AG08395 (cell line): Measurements from ENCODE around the gene SRRM2.

Experiments used
- DNase-seq: peaks from one replicate; pipeline ENCODE4 v3.0.0; 2012; ENCODE audit warnings: mixed read lengths, low spot score

Gene SRRM2

DNA sequence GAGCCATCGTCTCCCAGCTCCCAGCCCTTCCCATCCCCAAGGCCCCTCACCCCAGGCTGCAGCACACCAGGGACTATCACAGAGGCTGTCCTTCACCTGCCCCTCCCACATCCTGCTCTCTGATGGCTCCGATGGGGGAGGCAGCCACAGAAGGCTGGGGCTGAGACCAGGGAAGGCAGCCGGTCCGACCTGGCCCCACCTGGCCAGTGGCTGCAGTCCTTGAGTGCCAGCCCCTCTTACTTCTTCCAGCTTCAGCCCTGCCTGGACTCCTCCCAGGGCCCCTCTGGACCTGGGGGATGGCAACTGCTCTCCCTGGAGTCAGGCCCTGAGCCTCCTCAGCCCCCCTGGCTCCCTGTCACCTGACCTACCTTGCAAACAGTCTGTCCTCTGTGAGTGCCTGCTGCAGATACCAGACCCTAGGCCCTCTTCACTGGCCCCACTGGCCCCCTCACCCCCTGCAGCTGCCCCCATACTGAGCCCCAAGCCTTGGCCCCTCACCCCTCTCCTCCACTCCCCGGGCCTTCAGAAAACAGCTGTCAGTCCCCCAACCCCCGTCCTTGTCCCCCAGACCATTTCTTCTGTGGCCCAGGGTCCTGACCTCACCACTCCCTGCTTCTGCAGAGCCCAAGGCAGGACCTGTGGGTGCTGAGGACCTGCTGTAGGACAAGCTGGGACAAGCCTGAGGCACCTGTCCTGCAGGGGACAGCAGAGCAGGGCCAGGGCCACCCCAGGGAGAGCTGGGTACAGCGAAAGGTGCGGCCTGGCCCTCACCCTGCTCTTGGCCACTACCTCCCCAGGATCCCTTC is 12.6 kb upstream of the SRRM2 start:
- DNase-seq = no peak

DNA sequence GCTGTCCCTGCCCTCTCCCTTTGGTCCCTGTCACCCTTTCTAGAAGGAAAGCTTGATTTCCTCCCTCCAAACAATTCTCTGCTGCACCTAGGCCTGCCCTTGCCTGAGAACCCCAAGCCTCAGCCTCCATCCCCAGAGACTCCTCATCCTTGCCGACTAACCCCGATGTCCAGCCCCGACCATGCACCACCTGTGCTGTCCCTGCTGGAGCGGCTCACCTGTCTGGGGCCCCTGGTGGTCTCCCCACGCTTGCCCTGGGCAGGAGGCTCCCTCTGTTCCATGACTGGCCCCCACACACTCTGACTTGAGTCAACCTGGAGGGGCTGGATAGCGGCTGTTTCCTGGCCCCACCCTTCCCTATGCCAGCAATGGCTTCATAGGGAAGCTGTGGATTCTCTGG is 12.0 kb upstream of the SRRM2 start:
- DNase-seq = no peak

DNA sequence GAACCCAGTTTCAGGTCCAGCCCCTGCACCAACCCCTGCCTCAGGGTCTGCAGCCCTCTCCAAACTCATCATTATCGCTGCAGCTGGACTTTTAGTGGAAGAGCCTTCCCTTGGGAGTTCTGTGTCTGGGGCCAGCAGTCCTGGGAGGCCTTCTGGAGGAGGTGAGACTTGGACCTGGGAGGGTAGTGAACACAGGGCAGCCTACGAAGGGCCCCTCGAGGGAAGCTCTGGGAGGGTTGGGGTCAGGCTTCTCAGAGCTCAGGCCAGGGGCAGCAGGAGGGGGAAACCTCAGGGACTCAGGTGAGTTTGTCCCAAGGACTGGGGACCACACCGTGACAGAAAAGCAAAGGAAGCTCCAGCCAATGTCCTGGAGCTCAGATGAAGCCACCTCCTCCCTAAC is 11.3 kb upstream of the SRRM2 start:
- DNase-seq = no peak

DNA sequence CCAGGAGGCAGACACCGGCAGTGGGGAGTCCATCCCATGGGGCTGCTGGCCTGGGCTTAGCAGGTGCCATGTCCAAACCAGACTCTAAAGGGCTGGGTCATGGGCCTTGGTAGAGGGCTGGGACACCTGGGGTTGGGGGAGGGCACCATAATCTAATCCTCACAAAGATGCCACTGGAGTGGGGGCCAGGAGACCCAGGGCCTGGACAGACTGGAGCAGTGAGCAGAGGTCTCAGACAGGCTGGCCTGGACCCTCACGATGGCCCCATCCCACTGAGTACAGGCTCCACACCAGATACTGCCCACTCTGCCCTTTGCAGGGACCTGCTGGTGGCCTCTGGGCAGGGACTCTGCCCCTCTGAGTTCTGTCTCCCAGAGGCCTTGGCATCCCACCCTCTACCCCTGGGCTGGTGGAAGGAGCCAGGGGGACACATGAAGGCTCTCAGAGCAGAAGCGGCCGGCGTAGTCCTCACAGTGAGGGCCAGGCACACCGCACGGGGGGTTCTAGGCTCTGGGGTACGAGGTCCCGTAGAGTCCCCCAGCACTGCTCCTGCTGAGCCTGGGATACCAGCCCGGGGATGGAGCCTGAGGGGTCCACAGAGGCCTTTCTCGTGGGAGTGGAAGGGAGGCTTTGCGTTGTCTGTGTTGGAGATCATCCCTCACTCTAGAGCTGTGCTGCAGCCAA is 10.0 kb upstream of the SRRM2 start:
- DNase-seq = no peak

DNA sequence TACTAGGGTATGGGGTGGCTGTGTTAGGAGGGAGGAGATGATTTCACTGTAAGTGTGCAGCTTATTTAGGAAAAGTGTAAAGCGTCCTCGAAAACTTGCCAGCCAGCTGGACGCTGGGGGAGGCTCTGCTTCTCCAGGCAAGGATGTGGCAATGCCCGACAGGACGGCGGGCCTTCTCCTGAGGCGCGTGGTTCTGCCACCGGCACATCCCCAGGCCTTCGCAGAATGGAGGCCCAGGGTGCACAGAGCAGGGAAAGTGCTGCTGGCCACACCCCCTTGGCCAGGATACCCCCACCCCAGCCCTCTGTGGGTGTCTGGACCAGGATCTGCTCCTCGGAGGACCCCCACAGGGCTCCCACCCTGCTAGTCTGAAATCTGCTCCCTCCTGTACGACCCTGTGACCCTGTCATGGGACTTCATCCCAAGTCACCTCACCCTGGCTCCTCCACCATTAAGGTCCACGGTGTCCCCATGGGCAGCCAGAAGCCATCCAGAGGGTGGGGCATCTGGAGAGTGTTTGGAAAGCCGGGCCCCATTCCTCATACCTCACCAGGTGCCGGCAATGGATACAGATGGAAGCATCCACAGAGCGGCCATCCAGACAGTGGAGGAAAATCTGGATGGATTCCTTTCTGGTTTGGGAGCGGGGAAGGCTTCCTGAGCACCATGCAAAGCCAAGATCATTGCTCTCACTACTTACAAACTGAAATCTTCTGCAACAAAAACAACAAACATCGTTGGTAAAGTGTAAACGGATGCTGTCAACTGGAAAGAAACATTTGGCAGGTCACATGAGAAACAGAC is 9.2 kb upstream of the SRRM2 start:
- no peak for DNase-seq

DNA sequence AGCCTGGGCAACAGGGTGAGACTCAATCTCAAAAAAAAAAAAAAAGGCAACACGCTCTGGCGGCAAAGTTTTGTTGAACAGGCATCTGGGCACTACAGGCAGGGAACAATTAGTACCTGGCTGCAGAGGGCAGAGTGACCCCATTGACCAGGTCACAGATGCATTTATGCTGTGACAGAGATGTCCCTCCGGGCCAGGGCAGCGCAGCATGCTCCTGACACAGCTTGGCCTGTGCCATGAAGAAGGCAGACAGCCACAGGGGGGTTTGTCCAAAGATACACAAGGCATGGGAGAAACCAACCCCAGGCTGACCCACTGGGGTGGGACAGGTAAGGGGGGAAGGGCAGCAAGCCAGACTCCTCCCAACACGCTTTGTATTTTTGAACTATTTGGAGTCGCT is 7.7 kb upstream of the SRRM2 start:
- no peak for DNase-seq

DNA sequence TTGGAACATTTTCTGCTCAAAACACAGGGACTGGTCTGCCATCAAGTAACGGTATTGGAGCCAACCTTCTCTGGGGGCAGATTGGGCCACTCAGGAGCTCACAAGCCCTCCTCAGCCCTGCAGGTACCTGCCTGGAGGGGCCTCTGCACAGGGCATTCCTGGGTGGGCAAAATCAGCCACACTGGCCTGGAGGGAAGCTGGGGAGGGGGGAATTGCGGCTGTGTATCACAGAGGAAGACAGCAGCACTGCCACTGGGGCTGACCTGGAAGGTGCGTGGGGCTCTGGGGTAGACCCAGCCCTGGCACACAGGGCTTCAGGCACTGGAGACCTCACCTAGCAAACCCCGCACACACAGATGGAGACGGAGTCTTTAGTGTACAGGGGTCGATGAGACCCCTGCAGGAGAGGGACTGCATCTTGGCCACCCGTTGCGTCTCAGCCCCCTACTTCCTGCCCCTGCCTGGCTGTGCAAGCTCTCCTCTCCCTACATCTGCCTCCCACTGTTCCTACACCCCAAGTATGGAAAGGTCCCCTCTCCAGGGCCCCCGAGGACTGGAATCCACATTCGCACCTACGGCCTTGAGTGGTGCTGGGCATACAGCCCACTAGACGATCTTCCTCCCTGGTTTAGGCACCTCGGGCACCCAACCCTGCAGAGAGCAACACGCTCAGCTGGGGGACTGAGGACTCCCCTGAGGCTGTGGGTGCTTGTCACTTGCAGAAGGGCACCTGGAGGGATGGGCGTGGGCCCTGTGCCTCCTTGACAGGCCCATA is 7.1 kb upstream of the SRRM2 start:
- no peak for DNase-seq

DNA sequence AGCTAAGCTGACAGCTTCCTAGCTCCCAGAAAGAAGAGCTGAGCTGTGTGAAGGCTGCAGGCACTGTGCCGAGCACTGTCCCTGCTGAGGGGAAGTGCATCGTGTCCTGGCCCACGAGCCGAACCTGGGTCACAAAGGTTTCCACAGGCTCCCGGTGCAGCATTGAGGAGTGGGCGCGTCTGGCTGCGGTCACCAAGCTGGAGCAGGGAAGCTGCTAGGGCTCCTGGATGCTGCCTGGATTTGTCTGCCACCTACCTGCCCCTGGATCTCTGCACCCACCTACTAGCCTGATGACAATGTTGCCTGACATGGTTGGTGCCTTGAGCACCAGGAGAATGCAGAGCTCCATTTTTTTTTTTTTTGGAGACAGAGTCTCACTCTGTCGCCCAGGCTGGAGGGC is 6.5 kb upstream of the SRRM2 start:
- no peak for DNase-seq

DNA sequence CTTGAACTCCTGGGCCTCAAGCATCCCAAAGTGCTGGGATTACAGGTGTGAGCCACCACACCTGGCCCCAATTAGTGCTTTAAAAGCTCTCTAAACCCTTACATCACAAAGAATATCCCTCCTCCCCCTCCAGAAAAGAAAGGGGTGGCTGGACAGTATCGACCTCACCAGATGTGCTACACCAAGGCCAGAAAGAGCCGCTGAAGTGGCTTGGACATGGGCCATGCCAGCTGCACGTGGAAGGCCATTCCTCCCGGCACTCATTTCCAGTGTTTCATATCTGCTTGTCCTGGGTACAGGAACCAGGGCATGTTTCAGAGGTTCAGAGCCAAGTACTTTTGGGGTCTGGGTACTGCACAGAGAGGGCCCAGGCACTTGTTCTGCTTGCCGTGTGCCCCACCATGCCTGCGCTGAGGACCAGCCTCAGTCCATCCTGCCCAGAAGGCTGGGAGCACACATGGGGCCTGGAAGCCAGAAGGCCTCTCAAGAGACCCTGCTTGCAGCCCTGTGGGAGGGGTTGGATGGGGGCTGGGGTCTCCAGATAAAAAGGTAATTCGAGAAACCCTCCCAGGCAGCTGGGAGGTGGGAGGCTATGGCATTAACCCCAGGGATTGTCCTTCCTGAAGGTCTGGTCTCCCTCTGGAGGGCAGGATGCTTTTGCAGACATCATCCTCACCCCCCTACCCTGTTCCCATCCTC is 3.5 kb upstream of the SRRM2 start:
- no peak for DNase-seq

DNA sequence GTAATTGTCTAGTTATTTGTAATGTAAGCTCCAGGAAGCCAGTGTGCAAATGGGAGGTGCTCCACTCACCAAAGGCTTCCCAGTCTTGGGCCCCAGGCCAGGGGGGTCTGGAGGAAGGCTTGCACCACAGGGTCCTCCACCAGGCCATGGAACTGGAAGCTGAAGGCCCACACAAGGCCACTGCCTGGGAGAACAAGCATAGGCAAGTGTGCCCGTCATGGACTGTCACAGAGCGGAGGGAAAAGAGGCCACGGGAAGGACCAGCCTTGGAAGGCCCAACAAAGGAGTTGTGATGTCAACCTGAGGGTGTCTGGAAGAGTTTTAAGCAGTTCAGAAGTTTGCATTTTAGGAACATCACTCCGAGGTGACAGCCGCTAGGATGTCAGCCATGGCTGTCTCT is 3.0 kb upstream of the SRRM2 start:
- no peak for DNase-seq

DNA sequence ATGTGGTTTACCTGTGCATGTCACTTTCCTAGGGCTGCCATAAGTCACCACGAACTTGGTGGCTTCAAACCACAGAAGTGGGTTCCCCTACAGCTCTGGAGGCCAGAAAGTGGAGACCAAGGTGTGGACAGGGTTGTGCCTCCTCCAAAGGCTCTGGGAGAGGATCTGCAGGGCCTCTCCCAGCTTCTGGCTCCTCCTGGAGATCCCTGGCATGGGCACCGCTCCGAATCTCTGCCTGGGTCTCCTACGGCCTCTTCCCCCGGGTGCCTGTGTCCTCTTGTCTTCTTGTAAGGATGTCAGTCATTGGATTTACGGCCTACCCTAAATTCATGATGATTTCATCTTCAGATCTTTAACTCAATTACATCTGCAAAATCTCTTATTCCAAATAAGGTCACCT is 2.5 kb upstream of the SRRM2 start:
- DNase-seq = no peak

DNA sequence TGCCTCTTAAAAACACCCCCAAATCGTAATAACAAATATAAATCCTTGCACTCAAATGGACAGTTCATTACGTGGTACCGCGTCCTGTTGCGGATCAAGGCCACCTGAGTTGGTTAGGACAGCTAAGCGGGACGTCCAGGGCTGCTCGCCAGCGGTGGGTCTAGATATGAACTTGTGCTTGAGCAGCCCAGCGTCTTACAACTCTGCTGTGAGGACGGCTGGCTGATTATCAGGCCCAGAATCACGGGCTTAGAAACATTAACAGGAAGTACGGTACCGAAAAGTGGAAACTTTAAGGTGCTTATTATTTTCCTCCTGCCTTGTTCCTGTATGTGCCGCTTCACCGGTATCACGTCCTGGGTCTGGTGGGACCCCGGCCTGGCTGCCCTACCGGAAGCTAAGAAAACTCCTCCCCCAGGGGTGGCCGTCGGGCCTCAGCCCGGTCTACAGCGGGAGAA is 832 bp upstream of the SRRM2 start:
- no peak for DNase-seq

DNA sequence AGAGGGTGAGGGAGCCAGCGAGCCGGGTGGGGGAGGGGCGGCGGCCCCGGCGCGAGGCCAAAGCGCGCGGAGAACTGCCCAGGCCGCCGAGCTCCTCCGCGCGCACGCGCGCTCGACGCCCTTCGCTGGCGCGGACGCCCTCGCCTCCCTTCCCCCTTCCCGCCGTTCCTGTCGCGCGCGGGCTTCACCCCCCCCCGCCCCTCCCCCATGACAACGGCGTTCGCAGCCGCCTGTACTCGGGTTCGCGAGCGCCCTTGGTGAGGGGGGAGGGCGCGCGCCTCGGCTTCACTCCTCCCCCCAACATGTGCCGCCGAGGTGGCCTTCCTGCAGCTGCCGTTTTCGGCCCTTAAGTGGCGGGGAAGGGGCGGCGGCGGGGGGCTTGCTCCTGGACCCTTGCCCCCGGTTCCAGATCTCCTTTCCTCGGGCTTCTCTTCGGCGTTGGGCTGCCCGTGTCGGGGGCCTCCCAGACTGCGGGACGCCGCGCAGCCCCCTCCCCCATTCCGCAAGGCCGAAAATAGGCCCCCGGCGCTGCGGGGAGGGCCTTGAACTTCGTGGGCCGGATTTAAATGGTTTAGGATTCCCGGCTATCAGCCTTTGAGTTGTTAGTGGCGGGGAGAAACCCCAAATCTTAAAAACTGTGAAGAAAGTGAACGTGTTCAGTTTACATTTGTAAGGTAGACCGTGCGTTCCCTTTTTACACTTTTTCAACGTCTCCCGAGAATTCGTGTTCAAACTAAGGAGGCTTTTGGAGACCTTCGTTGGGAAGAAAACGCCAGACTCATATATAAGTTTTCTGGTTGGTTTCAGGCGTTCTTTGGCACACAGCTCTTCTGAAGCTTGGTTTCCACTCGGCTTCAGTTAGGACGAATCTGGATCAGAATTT is 653 bp downstream of the SRRM2 start:
- DNase-seq = peak; percentile 92

DNA sequence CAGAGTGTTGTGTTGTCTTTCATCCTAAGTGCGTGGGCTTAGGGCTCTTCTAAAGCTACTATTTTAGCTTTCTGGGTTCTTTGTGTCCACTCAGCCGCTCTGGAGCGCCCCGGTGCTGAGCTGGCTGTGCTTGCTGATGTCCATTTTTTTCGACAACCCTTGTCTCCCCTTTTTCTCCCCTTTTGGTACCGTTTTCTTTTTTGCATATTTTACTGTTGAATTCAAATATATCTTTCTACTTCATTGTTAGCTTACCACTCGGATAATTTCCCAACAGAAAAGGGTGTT is 1.2 kb downstream of the SRRM2 start:
- no peak for DNase-seq

DNA sequence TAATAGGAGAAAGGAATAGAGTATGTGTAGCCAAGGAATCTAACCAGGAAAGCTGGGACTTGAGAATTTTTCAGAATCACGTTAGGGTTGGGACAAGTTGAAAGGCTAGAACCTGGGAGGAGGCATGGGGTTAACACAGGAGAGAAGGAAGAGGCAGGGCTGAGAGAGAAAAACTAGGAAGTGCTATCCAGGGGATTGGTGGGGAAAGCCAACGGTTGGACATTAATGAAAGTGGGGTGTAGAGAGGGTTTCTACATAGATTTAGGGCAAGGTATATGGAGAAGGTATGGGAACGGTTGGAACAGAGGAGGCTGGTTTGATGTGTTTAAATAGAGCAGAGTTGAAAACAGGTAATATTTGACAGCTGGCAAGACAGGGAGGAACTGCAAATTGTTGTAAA is 2.7 kb downstream of the SRRM2 start:
- DNase-seq = no peak

DNA sequence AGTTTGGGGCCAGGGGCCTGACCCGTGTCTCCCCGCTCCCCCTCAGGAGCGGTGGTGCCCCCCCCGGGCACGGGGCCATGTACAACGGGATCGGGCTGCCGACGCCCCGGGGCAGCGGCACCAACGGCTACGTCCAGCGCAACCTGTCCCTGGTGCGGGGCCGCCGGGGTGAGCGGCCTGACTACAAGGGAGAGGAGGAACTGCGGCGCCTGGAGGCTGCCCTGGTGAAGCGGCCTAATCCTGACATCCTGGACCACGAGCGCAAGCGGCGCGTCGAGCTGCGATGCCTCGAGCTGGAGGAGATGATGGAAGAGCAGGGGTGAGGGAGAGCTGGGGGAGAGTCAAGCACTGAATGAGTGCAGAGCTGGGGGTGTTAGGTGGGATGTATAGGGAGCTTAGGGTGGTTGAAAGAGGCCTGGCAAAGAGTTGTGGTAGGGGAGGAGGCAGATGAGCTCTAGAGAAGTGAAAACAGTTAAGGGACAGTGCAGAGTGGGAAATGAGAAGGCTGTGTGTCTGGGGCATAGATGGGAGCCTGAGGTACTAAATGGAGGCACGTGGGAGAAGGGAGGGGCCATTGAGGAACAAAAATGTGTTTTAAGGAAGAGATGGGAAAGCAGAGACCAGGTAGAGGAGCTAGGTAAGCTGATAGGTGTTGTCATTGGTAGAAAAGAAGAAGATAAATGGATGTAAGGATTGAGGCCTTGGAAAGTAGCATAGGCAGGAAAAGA is 4.0 kb downstream of the SRRM2 start:
- no peak for DNase-seq

DNA sequence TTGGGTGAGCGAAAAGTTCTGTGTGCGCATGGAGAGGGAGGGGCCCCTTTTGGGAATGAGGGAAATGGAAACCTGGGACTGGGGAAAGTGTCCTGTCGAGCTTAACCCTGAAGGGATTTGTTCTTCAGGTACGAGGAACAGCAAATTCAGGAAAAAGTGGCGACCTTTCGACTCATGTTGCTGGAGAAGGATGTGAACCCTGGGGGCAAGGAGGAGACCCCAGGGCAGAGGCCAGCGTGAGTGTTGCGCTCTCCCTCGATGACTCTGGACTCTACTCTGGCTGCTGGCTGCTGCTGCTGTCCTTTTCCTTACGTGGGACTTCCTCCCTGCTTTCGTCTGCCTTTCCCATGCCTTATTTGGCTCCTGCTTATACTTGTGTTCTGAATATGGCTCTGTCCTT is 4.9 kb downstream of the SRRM2 start:
- no peak for DNase-seq

DNA sequence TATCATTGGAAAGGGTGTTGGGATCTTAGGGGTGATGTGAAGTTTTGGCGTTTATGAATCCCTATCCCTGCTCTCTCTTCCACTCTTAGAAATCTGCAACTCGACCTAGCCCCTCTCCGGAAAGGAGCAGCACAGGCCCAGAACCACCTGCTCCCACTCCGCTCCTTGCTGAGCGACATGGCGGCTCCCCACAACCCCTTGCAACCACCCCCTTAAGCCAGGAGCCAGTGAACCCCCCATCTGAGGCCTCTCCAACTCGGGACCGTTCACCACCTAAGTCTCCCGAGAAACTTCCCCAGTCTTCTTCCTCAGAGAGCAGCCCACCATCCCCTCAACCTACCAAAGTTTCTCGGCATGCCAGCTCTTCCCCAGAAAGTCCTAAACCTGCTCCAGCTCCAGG is 9.0 kb downstream of the SRRM2 start:
- no peak for DNase-seq

DNA sequence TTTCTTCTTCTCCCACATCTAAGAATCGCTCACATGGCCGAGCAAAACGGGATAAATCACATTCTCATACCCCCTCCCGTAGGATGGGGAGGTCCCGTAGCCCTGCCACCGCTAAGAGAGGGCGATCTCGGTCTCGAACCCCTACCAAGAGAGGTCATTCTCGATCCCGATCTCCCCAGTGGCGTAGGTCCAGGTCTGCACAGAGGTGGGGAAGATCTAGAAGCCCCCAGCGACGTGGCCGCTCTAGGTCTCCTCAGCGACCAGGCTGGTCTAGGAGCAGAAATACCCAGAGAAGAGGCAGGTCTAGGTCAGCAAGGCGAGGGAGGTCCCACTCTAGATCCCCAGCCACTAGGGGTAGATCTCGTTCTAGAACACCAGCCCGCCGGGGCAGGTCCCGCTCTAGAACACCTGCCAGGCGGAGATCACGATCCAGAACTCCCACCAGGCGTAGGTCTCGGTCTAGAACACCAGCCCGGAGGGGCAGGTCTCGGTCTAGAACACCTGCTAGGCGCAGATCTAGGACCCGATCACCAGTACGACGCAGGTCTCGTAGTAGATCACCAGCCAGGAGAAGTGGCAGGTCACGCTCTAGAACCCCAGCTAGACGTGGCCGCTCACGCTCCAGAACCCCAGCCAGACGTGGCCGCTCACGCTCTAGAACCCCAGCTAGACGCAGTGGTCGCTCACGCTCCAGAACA is 9.6 kb downstream of the SRRM2 start:
- no peak for DNase-seq
